Loucy (cell line): ENCODE results near the gene SLC5A12.

Experiments used
- H2AFZ ChIP-seq: fragments of 200-600 bp; sonication (generic); 2 replicates; pipeline ENCODE4 v1.6.0; 2016; ENCODE audit warnings: antibody characterized with exemption, mild to moderate bottlenecking, low read length, moderate library complexity
- H3F3A ChIP-seq: fragments of 200-600 bp; 2 replicates; pipeline ENCODE4 v1.6.0; 2016; ENCODE audit warnings: antibody characterized with exemption, low read depth, mild to moderate bottlenecking
- H3K27me3 ChIP-seq: fragments of 200-600 bp; sonication (generic); 2 replicates; pipeline ENCODE4 v1.6.1; 2014; ENCODE audit warnings: low read length, mild to moderate bottlenecking; ENCODE audit not compliant: insufficient read depth, poor library complexity, severe bottlenecking
- H3K36me3 ChIP-seq: fragments of 200-600 bp; sonication (generic); 2 replicates; pipeline ENCODE4 v1.6.1; 2016; ENCODE audit warnings: low read length; ENCODE audit not compliant: insufficient read depth
- H3K4me1 ChIP-seq: fragments of 200-600 bp; sonication (generic); 2 replicates; pipeline ENCODE4 v1.5.1; 2014; ENCODE audit warnings: low read length, mild to moderate bottlenecking; ENCODE audit not compliant: insufficient read depth, poor library complexity, severe bottlenecking
- H3K4me2 ChIP-seq: fragments of 200-600 bp; sonication (generic); 2 replicates; pipeline ENCODE4 v1.6.0; 2014; ENCODE audit warnings: antibody characterized with exemption, low read length, low read depth, mild to moderate bottlenecking; ENCODE audit not compliant: poor library complexity, severe bottlenecking
- H3K4me3 ChIP-seq: fragments of 200-600 bp; sonication (generic); 2 replicates; pipeline ENCODE4 v1.5.1; 2014; ENCODE audit warnings: low read length, mild to moderate bottlenecking, mixed read lengths; ENCODE audit not compliant: poor library complexity, severe bottlenecking
- H3K79me2 ChIP-seq: fragments of 200-600 bp; sonication (generic); 2 replicates; pipeline ENCODE4 v1.6.1; 2014; ENCODE audit warnings: low read length; ENCODE audit not compliant: insufficient read depth
- H3K9ac ChIP-seq: fragments of 200-600 bp; sonication (generic); 2 replicates; pipeline ENCODE4 v1.6.0; 2014; ENCODE audit warnings: mild to moderate bottlenecking, low read depth, low read length, moderate library complexity; ENCODE audit not compliant: poor library complexity, severe bottlenecking
- H3K9me2 ChIP-seq: fragments of 200-600 bp; sonication (generic); replicated peaks from 2 replicates; pipeline ENCODE4 v1.6.1; 2016; ENCODE audit warnings: low read depth, low read length, mixed read lengths
- H3K9me3 ChIP-seq: fragments of 200-600 bp; sonication (generic); 2 replicates; pipeline ENCODE4 v1.6.1; 2014; ENCODE audit warnings: mild to moderate bottlenecking, antibody characterized with exemption, low read length, low read depth; ENCODE audit not compliant: insufficient read depth
- H4K20me1 ChIP-seq: fragments of 200-600 bp; sonication (generic); 2 replicates; pipeline ENCODE4 v1.6.0; 2014; ENCODE audit warnings: antibody characterized with exemption, low read length, mild to moderate bottlenecking; ENCODE audit not compliant: insufficient read depth, poor library complexity, severe bottlenecking
- CTCF ChIP-seq: fragments of 200-600 bp; sonication (generic); conservative IDR thresholded peaks from 2 replicates; pipeline ENCODE4 v1.5.1; 2014; ENCODE audit warnings: mild to moderate bottlenecking, antibody characterized with exemption, low read length
- EZH2phosphoT487 ChIP-seq: fragments of 200-600 bp; IDR thresholded peaks from 2 replicates; pipeline ENCODE4 v1.6.1; 2018; ENCODE audit warnings: antibody characterized with exemption, mild to moderate bottlenecking, moderate library complexity, borderline replicate concordance

Gene SLC5A12

GRCh38 chr11:26703411-26704191 lies 18.3 kb downstream of the SLC5A12 start:
- H3K9ac ChIP-seq, result no peak overlapping the region
- no peaks in the 10 kb centered on the region for H3K9me3 ChIP-seq

GRCh38 chr11:26702406-26702805 lies 19.5 kb downstream of the SLC5A12 start:
- no peak overlapping the region for H3K9ac ChIP-seq
- no peaks in the 10 kb centered on the region for H3K27me3 ChIP-seq
- no peaks in the 10 kb centered on the region for H4K20me1 ChIP-seq
- H3F3A ChIP-seq, result no peaks in the 10 kb centered on the region
- H2AFZ ChIP-seq, result no peak overlapping the region
- H3K4me1 ChIP-seq, result peaks cover 8% of the 10 kb centered on the region
- no peaks in the 10 kb centered on the region for H3K9me2 ChIP-seq
- no peaks in the 10 kb centered on the region for H3K79me2 ChIP-seq
- H3K36me3 ChIP-seq, result no peaks in the 10 kb centered on the region
- H3K4me3 ChIP-seq, result no peak overlapping the region
- no peaks in the 10 kb centered on the region for H3K9me3 ChIP-seq
- H3K4me2 ChIP-seq, result no peak overlapping the region
- TF ChIP-seq EZH2phosphoT487 (no peak), CTCF (no peak)

More at GRCh38 chr11:26703411-26704191, 18.3 kb downstream of the SLC5A12 start:
- no peaks in the 10 kb centered on the region for H3K27me3 ChIP-seq
- H3K4me1 ChIP-seq, result peaks cover 8% of the 10 kb centered on the region
- H4K20me1 ChIP-seq, result no peaks in the 10 kb centered on the region
- no peak overlapping the region for H3K4me2 ChIP-seq
- H3K79me2 ChIP-seq, result no peaks in the 10 kb centered on the region
- no peaks in the 10 kb centered on the region for H3K9me2 ChIP-seq
- no peak overlapping the region for H3K4me3 ChIP-seq
- H3F3A ChIP-seq, result no peaks in the 10 kb centered on the region
- no peaks in the 10 kb centered on the region for H3K36me3 ChIP-seq
- TF ChIP-seq CTCF, result no peak
- no peak for TF ChIP-seq EZH2phosphoT487
- peak overlapping the region; percentile 46; the same call in 1 of the 2 replicates for H2AFZ ChIP-seq

DNA sequence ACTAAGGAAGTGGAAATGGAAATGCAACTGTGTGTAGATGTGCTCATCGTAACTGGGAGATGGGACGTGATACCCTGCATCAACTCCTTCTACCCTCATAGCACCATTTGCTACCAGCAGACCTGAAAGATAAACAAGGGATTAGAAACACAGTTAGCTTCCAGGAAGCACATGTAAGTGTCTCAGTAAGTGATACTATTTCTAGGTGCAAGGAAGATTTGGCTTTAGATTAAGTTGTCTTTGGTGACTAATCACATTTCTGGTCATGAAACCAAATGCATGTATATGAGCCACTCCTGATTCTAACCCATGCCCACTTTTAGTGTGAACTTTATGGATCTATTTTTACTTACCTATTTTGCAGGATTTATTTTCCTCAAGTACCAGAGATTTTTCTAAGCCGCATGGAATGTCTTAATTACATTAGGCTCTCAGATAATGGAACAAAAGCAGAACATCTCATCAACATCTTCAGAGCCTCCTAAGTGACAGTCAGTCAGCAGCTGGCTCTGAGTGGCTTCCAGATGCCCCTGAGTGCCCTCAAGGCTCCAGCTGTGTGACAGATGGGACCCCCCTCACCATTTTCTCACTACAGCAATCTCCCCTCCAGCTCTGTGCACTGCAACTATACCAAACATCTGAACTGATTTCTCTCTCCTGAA lies 21.2 kb downstream of the SLC5A12 start:
- H4K20me1 ChIP-seq, result no peaks in the 10 kb centered on the region
- H2AFZ ChIP-seq, result no peak overlapping the region
- no peak overlapping the region for H3K9ac ChIP-seq
- no peaks in the 10 kb centered on the region for H3F3A ChIP-seq
- H3K4me1 ChIP-seq, result peaks cover 8% of the 10 kb centered on the region
- no peak overlapping the region for H3K4me2 ChIP-seq
- H3K4me3 ChIP-seq, result no peak overlapping the region
- no peaks in the 10 kb centered on the region for H3K36me3 ChIP-seq
- H3K9me2 ChIP-seq, result no peaks in the 10 kb centered on the region
- H3K79me2 ChIP-seq, result no peaks in the 10 kb centered on the region
- no peaks in the 10 kb centered on the region for H3K27me3 ChIP-seq
- TF ChIP-seq EZH2phosphoT487, result no peak
- H3K9me3 ChIP-seq, result no peaks in the 10 kb centered on the region
